Type B pancreatic cell (in vitro differentiated cells): ENCODE results near the gene RAB8B. TPM values are rescaled to one million over a fixed set of nuclear protein-coding genes. Genes with fewer than 3 reads are reported as not detected.

Source experiments
- DNase-seq: peaks from one replicate; pipeline ENCODE4 v3.0.0; 2021; ENCODE audit warnings: mixed read lengths; ENCODE audit not compliant: unreplicated experiment; ENCODE audit errors: extremely low spot score
- H3K27ac Mint-ChIP-seq: 2 replicates; pipeline ENCODE4 v1.8.0; 2021; ENCODE audit warnings: mild to moderate bottlenecking, mixed read lengths
- H3K27me3 Mint-ChIP-seq: 2 replicates; pipeline ENCODE4 v1.8.0; 2021; ENCODE audit warnings: mixed read lengths
- H3K36me3 Mint-ChIP-seq: 2 replicates; pipeline ENCODE4 v1.8.0; 2021; ENCODE audit warnings: mixed read lengths
- H3K4me1 Mint-ChIP-seq: one replicate; pipeline ENCODE4 v1.8.0; 2021; ENCODE audit warnings: mixed read lengths; ENCODE audit not compliant: unreplicated experiment
- H3K4me3 Mint-ChIP-seq: 2 replicates; pipeline ENCODE4 v1.8.0; 2021; ENCODE audit warnings: mild to moderate bottlenecking, mixed read lengths
- H3K9me3 Mint-ChIP-seq: 2 replicates; pipeline ENCODE4 v1.8.0; 2021; ENCODE audit warnings: mixed read lengths
- total RNA-seq: library from RNA; stranded (reverse); gene quantifications from 2 replicates; pipeline ENCODE4 v1.2.1, GENCODE V29; 2021; ENCODE audit warnings: low replicate concordance
- TF ChIP-seq, protein P1 (sequence below): fragments of 200-600 bp; sonication (generic); conservative IDR thresholded peaks from 2 replicates; pipeline ENCODE4 v1.5.0; 2021; ENCODE audit warnings: antibody characterized with exemption, mild to moderate bottlenecking

The RAB8B gene
- total RNA-seq, 1 donor from 2014 or later = 36.8 TPM

DNA sequence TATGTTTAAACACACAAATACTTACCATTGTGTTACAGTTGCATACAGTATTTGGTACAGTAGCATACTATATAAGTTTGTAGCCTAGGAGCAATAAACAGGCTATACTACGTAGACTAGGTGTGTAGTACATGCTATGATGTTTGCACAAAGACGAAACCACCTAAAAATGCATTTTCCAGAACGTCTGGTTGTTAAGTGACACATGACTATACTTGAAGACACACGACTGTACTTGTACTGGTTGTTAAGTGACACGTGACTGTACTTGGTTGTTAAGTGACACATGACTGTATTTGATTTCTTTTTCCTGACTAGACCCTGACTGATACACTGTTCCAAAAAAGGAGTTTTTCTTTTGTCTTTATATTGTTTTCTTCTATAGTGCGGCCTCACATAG lies 34.1 kb downstream of the RAB8B start:
- H3K36me3 Mint-ChIP-seq = peaks cover 8% of the 10 kb centered on the region
- no peak overlapping the region for H3K27ac Mint-ChIP-seq
- no peak for DNase-seq
- no peak overlapping the region for H3K4me3 Mint-ChIP-seq
- no peaks in the 10 kb centered on the region for H3K9me3 Mint-ChIP-seq
- no peaks in the 10 kb centered on the region for H3K27me3 Mint-ChIP-seq
- H3K4me1 Mint-ChIP-seq = peaks cover 18% of the 10 kb centered on the region
- TF ChIP-seq, protein P1, sequence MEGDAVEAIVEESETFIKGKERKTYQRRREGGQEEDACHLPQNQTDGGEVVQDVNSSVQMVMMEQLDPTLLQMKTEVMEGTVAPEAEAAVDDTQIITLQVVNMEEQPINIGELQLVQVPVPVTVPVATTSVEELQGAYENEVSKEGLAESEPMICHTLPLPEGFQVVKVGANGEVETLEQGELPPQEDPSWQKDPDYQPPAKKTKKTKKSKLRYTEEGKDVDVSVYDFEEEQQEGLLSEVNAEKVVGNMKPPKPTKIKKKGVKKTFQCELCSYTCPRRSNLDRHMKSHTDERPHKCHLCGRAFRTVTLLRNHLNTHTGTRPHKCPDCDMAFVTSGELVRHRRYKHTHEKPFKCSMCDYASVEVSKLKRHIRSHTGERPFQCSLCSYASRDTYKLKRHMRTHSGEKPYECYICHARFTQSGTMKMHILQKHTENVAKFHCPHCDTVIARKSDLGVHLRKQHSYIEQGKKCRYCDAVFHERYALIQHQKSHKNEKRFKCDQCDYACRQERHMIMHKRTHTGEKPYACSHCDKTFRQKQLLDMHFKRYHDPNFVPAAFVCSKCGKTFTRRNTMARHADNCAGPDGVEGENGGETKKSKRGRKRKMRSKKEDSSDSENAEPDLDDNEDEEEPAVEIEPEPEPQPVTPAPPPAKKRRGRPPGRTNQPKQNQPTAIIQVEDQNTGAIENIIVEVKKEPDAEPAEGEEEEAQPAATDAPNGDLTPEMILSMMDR = no peak

DNA sequence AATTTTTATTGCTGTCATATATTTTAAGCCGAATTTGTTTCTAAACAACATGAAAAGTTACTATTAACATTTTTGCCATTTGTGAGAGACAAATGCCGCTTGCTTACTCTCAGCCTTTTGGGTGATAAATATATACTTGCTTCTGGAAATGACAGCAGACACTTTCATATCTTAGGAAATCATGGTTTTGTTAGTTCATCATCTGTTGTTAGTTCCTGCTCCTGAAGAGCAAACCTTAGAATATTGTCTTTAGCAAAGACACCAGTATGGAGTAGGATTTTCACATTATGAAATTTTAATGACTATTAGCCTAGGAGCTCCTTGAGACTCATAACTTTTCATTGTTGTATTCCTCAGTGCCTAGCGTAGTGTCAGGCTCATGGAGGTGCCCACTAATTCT lies 36.0 kb downstream of the RAB8B start:
- no peak overlapping the region for H3K27ac Mint-ChIP-seq
- peaks cover 8% of the 10 kb centered on the region for H3K36me3 Mint-ChIP-seq
- TF ChIP-seq, protein P1 = no peak
- H3K27me3 Mint-ChIP-seq = no peaks in the 10 kb centered on the region
- peaks cover 15% of the 10 kb centered on the region for H3K4me1 Mint-ChIP-seq
- H3K9me3 Mint-ChIP-seq = no peaks in the 10 kb centered on the region
- DNase-seq = no peak
- no peak overlapping the region for H3K4me3 Mint-ChIP-seq

DNA sequence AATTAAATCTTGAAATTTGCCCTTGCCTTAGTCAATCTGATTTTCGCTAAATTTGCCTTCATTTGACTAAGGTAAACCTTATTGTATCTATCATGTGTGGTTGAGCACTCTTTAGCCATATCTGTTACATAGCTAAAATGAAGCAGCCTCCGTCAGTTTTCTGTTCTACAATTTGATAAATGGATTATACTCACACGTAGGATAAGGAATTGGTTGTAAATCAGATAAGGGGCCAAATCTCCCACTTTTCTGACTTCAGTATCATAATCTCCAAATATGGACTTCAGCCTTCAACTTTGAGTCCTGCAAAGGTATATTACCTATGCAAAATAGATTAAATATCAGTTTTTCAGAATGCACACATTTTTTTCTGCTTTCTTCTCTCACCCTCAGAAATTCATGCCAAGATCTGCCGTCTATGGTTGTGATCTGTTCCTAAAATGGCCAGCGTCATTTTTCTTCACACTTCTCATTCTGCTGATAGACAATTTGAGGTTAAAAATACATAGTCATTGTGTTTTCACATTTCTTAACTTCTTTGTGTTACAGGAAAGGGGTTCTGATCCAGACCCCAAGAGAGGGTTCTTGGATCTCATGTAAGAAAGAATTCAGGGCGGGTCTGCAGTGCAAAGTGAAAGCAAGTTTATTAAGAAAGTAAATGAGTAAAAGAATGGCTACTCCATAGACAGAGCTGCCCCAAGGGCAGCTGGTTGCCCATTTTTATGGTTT lies 36.9 kb downstream of the RAB8B start:
- Mint-ChIP-seq H3K27ac (peak overlapping the region; percentile 13), H3K4me1 (peaks cover 15% of the 10 kb centered on the region)
- TF ChIP-seq, protein P1 = no peak

DNA sequence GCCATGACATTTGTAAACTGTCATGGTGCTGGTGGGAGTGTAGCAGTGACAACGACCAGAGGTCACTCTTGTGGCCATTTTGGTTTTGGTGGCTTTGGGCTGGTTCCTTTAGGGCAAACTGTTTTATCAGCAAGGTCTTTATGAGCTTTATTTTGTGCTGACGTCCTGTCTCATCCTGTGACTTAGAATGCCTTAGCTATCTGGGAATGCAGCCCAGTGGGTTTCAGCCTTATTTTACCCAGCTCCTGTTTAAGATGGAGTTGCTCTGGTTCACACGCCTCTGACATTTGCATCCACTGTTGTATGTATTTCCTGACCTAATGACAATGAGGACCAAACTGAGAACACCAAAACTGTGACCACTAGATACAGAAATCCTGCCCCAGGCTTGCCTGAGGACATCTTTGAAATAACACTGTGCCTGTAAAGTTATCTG lies 37.6 kb downstream of the RAB8B start:
- peaks cover 8% of the 10 kb centered on the region for H3K36me3 Mint-ChIP-seq
- H3K27me3 Mint-ChIP-seq = no peaks in the 10 kb centered on the region
- H3K4me3 Mint-ChIP-seq = no peak overlapping the region
- peak overlapping the region; percentile 17 for H3K27ac Mint-ChIP-seq
- H3K4me1 Mint-ChIP-seq = peaks cover 15% of the 10 kb centered on the region
- TF ChIP-seq, protein P1 = no peak
- H3K9me3 Mint-ChIP-seq = no peaks in the 10 kb centered on the region
- no peak for DNase-seq

More for the DNA sequence above, 36.9 kb downstream of the RAB8B start:
- H3K9me3 Mint-ChIP-seq = no peaks in the 10 kb centered on the region
- H3K27me3 Mint-ChIP-seq = no peaks in the 10 kb centered on the region
- H3K36me3 Mint-ChIP-seq = peaks cover 8% of the 10 kb centered on the region
- no peak for DNase-seq
- no peak overlapping the region for H3K4me3 Mint-ChIP-seq

DNA sequence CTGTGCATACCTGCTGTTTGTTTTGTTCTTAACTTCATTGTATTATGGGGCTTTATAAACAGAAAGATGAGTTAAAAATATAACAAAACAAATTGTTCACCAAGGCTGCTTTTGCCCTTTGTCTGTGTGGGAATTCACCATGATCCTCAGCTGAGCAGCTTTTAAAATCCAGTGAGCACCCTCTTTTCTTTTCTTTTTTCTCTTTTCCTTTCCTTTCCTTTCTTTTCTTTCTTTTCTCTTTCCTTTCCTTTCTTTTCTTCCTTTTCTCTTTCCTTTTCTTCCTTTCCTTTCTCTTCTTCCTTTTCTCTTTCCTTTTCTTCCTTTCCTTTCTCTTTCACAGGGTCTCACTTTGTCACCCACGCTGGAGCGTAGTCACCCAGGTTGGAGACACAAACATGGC lies 38.3 kb downstream of the RAB8B start:
- Mint-ChIP-seq H3K27me3 (no peaks in the 10 kb centered on the region), H3K36me3 (peaks cover 4% of the 10 kb centered on the region), H3K4me3 (no peak overlapping the region), H3K27ac (no peak overlapping the region), H3K4me1 (peaks cover 15% of the 10 kb centered on the region), H3K9me3 (no peaks in the 10 kb centered on the region)
- DNase-seq = no peak
- TF ChIP-seq, protein P1 = no peak
